ENCODE data around the gene PTPRC.

The PTPRC gene

GRCh38 chr1:198627436-198628066 lies 11.3 kb upstream of the PTPRC start:
- Histone ChIP-seq H3K9me3 (ENCODE audit: control extremely low read depth in 1 of 5, control insufficient read depth in 4 of 5, insufficient read depth in 2 of 5, low read depth in 1 of 5, low read length in 4 of 5) (peaks cover 0 to 2% (median 0%) of the 10 kb centered on the region in 5 experiments), H3K4me3 (ENCODE audit: control insufficient read depth in 1 of 7, extremely low read depth in 1 of 7, insufficient read depth in 4 of 7, low read depth in 2 of 7, low read length in 6 of 7) (no peak overlapping the region), H3K4me1 (ENCODE audit: control extremely low read depth in 1 of 4, control insufficient read depth in 4 of 4, insufficient read depth in 4 of 4, low read length in 3 of 4) (peaks cover 4 to 16% (median 12%) of the 10 kb centered on the region in 4 experiments), H3K27ac (ENCODE audit: insufficient read depth in 1 of 2, low read depth in 1 of 2, low read length in 2 of 2, poor library complexity in 1 of 2, severe bottlenecking in 2 of 2) (no peak overlapping the region), H3K27me3 (replicated peaks in 2 of 5; ENCODE audit: control insufficient read depth in 4 of 5, insufficient read depth in 5 of 5, low read length in 4 of 5) (no peaks in the 10 kb centered on the region), H3K36me3 (ENCODE audit: control insufficient read depth in 4 of 4, insufficient read depth in 4 of 4, low read length in 3 of 4) (no peaks in the 10 kb centered on the region)
- 100% methylated on average over 1 of the region's 3 CpGs for WGBS (ENCODE audit: insufficient coverage)
- CTCF ChIA-PET, result no interaction called here
- POLR2A ChIA-PET, result no interaction called here
- DNase-seq, result no peak

GRCh38 chr1:198628067-198628455 lies 10.8 kb upstream of the PTPRC start:
- DNase-seq, result peak in 1 of 3 donors; percentile 32
- ChIA-PET CTCF (no interaction called here), POLR2A (no interaction called here)
- no peaks in the 10 kb centered on the region for H3K27me3 ChIP-seq (replicated peaks in 2 of 5; ENCODE audit: control insufficient read depth in 4 of 5, insufficient read depth in 5 of 5, low read length in 4 of 5)
- peaks cover 0 to 11% (median 9%) of the 10 kb centered on the region in 4 experiments for H3K4me1 ChIP-seq (ENCODE audit: control extremely low read depth in 1 of 4, control insufficient read depth in 4 of 4, insufficient read depth in 4 of 4, low read length in 3 of 4)
- no peaks in the 10 kb centered on the region for H3K36me3 ChIP-seq (ENCODE audit: control insufficient read depth in 4 of 4, insufficient read depth in 4 of 4, low read length in 3 of 4)
- H3K27ac ChIP-seq (ENCODE audit: insufficient read depth in 1 of 2, low read depth in 1 of 2, low read length in 2 of 2, poor library complexity in 1 of 2, severe bottlenecking in 2 of 2), result no peak overlapping the region
- H3K9me3 ChIP-seq (ENCODE audit: control extremely low read depth in 1 of 5, control insufficient read depth in 4 of 5, insufficient read depth in 2 of 5, low read depth in 1 of 5, low read length in 4 of 5), result peaks cover 0 to 6% (median 0%) of the 10 kb centered on the region in 5 experiments
- H3K4me3 ChIP-seq (ENCODE audit: control insufficient read depth in 1 of 7, extremely low read depth in 1 of 7, insufficient read depth in 4 of 7, low read depth in 2 of 7, low read length in 6 of 7), result no peak overlapping the region

GRCh38 chr1:198629610-198630009 lies 9.2 kb upstream of the PTPRC start:
- Histone ChIP-seq H3K4me3 (ENCODE audit: control insufficient read depth in 1 of 7, extremely low read depth in 1 of 7, insufficient read depth in 4 of 7, low read depth in 2 of 7, low read length in 6 of 7) (no peak overlapping the region), H3K9me3 (ENCODE audit: control extremely low read depth in 1 of 5, control insufficient read depth in 4 of 5, insufficient read depth in 2 of 5, low read depth in 1 of 5, low read length in 4 of 5) (peaks cover 0 to 8% (median 0%) of the 10 kb centered on the region in 5 experiments), H3K36me3 (ENCODE audit: control insufficient read depth in 4 of 4, insufficient read depth in 4 of 4, low read length in 3 of 4) (no peaks in the 10 kb centered on the region), H3K27ac (ENCODE audit: insufficient read depth in 1 of 2, low read depth in 1 of 2, low read length in 2 of 2, poor library complexity in 1 of 2, severe bottlenecking in 2 of 2) (no peak overlapping the region), H3K27me3 (replicated peaks in 2 of 5; ENCODE audit: control insufficient read depth in 4 of 5, insufficient read depth in 5 of 5, low read length in 4 of 5) (no peaks in the 10 kb centered on the region), H3K4me1 (ENCODE audit: control extremely low read depth in 1 of 4, control insufficient read depth in 4 of 4, insufficient read depth in 4 of 4, low read length in 3 of 4) (peaks cover 0 to 17% (median 10%) of the 10 kb centered on the region in 4 experiments)
- POLR2A ChIA-PET, result no interaction called here
- CTCF ChIA-PET, result no interaction called here
- DNase-seq, result no peak

GRCh38 chr1:198630863-198631262 lies 8.0 kb upstream of the PTPRC start:
- DNase-seq, result no peak
- Histone ChIP-seq H3K4me3 (ENCODE audit: control insufficient read depth in 1 of 7, extremely low read depth in 1 of 7, insufficient read depth in 4 of 7, low read depth in 2 of 7, low read length in 6 of 7) (no peak overlapping the region), H3K9me3 (ENCODE audit: control extremely low read depth in 1 of 5, control insufficient read depth in 4 of 5, insufficient read depth in 2 of 5, low read depth in 1 of 5, low read length in 4 of 5) (peaks cover 0 to 8% (median 0%) of the 10 kb centered on the region in 5 experiments), H3K4me1 (ENCODE audit: control extremely low read depth in 1 of 4, control insufficient read depth in 4 of 4, insufficient read depth in 4 of 4, low read length in 3 of 4) (peaks cover 3 to 24% (median 14%) of the 10 kb centered on the region in 4 experiments), H3K36me3 (ENCODE audit: control insufficient read depth in 4 of 4, insufficient read depth in 4 of 4, low read length in 3 of 4) (no peaks in the 10 kb centered on the region), H3K27me3 (replicated peaks in 2 of 5; ENCODE audit: control insufficient read depth in 4 of 5, insufficient read depth in 5 of 5, low read length in 4 of 5) (no peaks in the 10 kb centered on the region), H3K27ac (ENCODE audit: insufficient read depth in 1 of 2, low read depth in 1 of 2, low read length in 2 of 2, poor library complexity in 1 of 2, severe bottlenecking in 2 of 2) (no peak overlapping the region)
- WGBS (ENCODE audit: insufficient coverage), result no CpG with 5 or more reads among the region's 1 CpG
- POLR2A ChIA-PET, result no interaction called here
- CTCF ChIA-PET, result interaction anchor here (1.9 kb wide), 1 partner anchor 9 kb away, joined by 8 read pairs; no protein-coding TSS in a partner anchor

- H3K27ac ChIP-seq (ENCODE audit: insufficient read depth in 1 of 2, low read depth in 1 of 2, low read length in 2 of 2, poor library complexity in 1 of 2, severe bottlenecking in 2 of 2), result no peak overlapping the region
- DNase-seq, result no peak
- WGBS (ENCODE audit: insufficient coverage), result no CpG with 5 or more reads among the region's 1 CpG
- no peak overlapping the region for H3K4me3 ChIP-seq (ENCODE audit: control insufficient read depth in 1 of 7, extremely low read depth in 1 of 7, insufficient read depth in 4 of 7, low read depth in 2 of 7, low read length in 6 of 7)
- H3K36me3 ChIP-seq (ENCODE audit: control insufficient read depth in 4 of 4, insufficient read depth in 4 of 4, low read length in 3 of 4), result no peaks in the 10 kb centered on the region
- ChIA-PET POLR2A (no interaction called here), CTCF (interaction anchor here (0.6 to 1.9 kb wide), 3 partner anchors 9 to 1054 kb away, joined by 3 to 8 read pairs (median 3); no protein-coding TSS in a partner anchor)
- peaks cover 3 to 25% (median 14%) of the 10 kb centered on the region in 4 experiments for H3K4me1 ChIP-seq (ENCODE audit: control extremely low read depth in 1 of 4, control insufficient read depth in 4 of 4, insufficient read depth in 4 of 4, low read length in 3 of 4)
- H3K9me3 ChIP-seq (ENCODE audit: control extremely low read depth in 1 of 5, control insufficient read depth in 4 of 5, insufficient read depth in 2 of 5, low read depth in 1 of 5, low read length in 4 of 5), result peaks cover 0 to 8% (median 0%) of the 10 kb centered on the region in 5 experiments
- no peaks in the 10 kb centered on the region for H3K27me3 ChIP-seq (replicated peaks in 2 of 5; ENCODE audit: control insufficient read depth in 4 of 5, insufficient read depth in 5 of 5, low read length in 4 of 5)
Observed at GRCh38 chr1:198631292-198631691, 7.5 kb upstream of the PTPRC start.

- Histone ChIP-seq H3K9me3 (ENCODE audit: control extremely low read depth in 1 of 5, control insufficient read depth in 4 of 5, insufficient read depth in 2 of 5, low read depth in 1 of 5, low read length in 4 of 5) (peaks cover 0 to 8% (median 0%) of the 10 kb centered on the region in 5 experiments), H3K4me1 (ENCODE audit: control extremely low read depth in 1 of 4, control insufficient read depth in 4 of 4, insufficient read depth in 4 of 4, low read length in 3 of 4) (peaks cover 3 to 31% (median 18%) of the 10 kb centered on the region in 4 experiments), H3K4me3 (ENCODE audit: control insufficient read depth in 1 of 7, extremely low read depth in 1 of 7, insufficient read depth in 4 of 7, low read depth in 2 of 7, low read length in 6 of 7) (no peak overlapping the region), H3K27ac (ENCODE audit: insufficient read depth in 1 of 2, low read depth in 1 of 2, low read length in 2 of 2, poor library complexity in 1 of 2, severe bottlenecking in 2 of 2) (no peak overlapping the region), H3K27me3 (replicated peaks in 2 of 5; ENCODE audit: control insufficient read depth in 4 of 5, insufficient read depth in 5 of 5, low read length in 4 of 5) (no peaks in the 10 kb centered on the region), H3K36me3 (ENCODE audit: control insufficient read depth in 4 of 4, insufficient read depth in 4 of 4, low read length in 3 of 4) (no peaks in the 10 kb centered on the region)
- ChIA-PET CTCF (interaction anchor here (0.6 to 1.9 kb wide), 3 partner anchors 10 to 1055 kb away, joined by 3 to 8 read pairs (median 3); no protein-coding TSS in a partner anchor), POLR2A (no interaction called here)
- DNase-seq, result no peak
- no CpG with 5 or more reads among the region's 2 CpGs for WGBS (ENCODE audit: insufficient coverage)
Observed at GRCh38 chr1:198632007-198632406, 6.8 kb upstream of the PTPRC start.

GRCh38 chr1:198633675-198634121 lies 5.1 kb upstream of the PTPRC start:
- H3K4me3 ChIP-seq (ENCODE audit: control insufficient read depth in 1 of 7, extremely low read depth in 1 of 7, insufficient read depth in 4 of 7, low read depth in 2 of 7, low read length in 6 of 7), result peak overlapping the region in 1 of 7 experiments; percentile 14
- H3K27ac ChIP-seq (ENCODE audit: insufficient read depth in 1 of 2, low read depth in 1 of 2, low read length in 2 of 2, poor library complexity in 1 of 2, severe bottlenecking in 2 of 2), result peak overlapping the region in 1 of 2 experiments; percentile 29
- no peaks in the 10 kb centered on the region for H3K27me3 ChIP-seq (replicated peaks in 2 of 5; ENCODE audit: control insufficient read depth in 4 of 5, insufficient read depth in 5 of 5, low read length in 4 of 5)
- H3K9me3 ChIP-seq (ENCODE audit: control extremely low read depth in 1 of 5, control insufficient read depth in 4 of 5, insufficient read depth in 2 of 5, low read depth in 1 of 5, low read length in 4 of 5), result peaks cover 0 to 8% (median 0%) of the 10 kb centered on the region in 5 experiments
- DNase-seq, result peak in 2 of 3 donors; percentile 71 to 73
- no peaks in the 10 kb centered on the region for H3K36me3 ChIP-seq (ENCODE audit: control insufficient read depth in 4 of 4, insufficient read depth in 4 of 4, low read length in 3 of 4)
- 85% methylated on average over 2 of the region's 2 CpGs for WGBS (ENCODE audit: insufficient coverage)
- peaks cover 11 to 45% (median 29%) of the 10 kb centered on the region in 4 experiments for H3K4me1 ChIP-seq (ENCODE audit: control extremely low read depth in 1 of 4, control insufficient read depth in 4 of 4, insufficient read depth in 4 of 4, low read length in 3 of 4)
- POLR2A ChIA-PET, result no interaction called here
- CTCF ChIA-PET, result interaction anchor here (1.3 to 1.7 kb wide), 2 partner anchors 9 to 12 kb away, joined by 5 to 8 read pairs; no protein-coding TSS in a partner anchor

All from common myeloid progenitor, CD34-positive (primary cell).